Measurements from ENCODE around the gene CACNA1I.

- TF ChIP-seq CTCF (IDR thresholded peaks at IDR 0.05 in 8 of 11, conservative IDR thresholded peaks at IDR 0.05 in 3 of 11), result no peak
- no peak for TF ChIP-seq POLR2A (IDR thresholded peaks at IDR 0.05)
- TF ChIP-seq POLR2AphosphoS5 (IDR thresholded peaks at IDR 0.05), result no peak
These were observed 136.0 kb downstream of the CACNA1I start for GRCh38 chr22:39706376-39707140.

Data from spleen (tissue), 7 donors.